HL-60 (cell line): Measurements from ENCODE around the gene TC2N.

Source experiments
- DNase-seq, 2 experiments: peaks; one replicate each; pipeline ENCODE4 v3.0.0-alpha.2; 2010 to 2020; ENCODE audit warnings: low read depth in 1 of 2, low spot score in 1 of 2
- H3K27ac ChIP-seq: fragments of 250-450 bp; sonication (Bioruptor Pico); replicated peaks from 2 replicates; pipeline ENCODE4 v1.5.1; 2020; ENCODE audit warnings: mild to moderate bottlenecking, moderate library complexity
- H3K27me3 ChIP-seq: fragments of 250-450 bp; sonication (Bioruptor Pico); 2 replicates; pipeline ENCODE4 v1.5.1; 2021; ENCODE audit warnings: mild to moderate bottlenecking, moderate library complexity; ENCODE audit not compliant: insufficient read depth, poor library complexity, severe bottlenecking
- H3K4me3 ChIP-seq: replicated peaks from 2 replicates; pipeline ENCODE4 v1.5.1; 2011; ENCODE audit warnings: mild to moderate bottlenecking, control low read depth, low read length; ENCODE audit not compliant: insufficient read depth
- GABPA ChIP-seq: IDR thresholded peaks from 2 replicates; pipeline ENCODE4 v1.6.1; 2012; ENCODE audit warnings: low read depth
- POLR2AphosphoS5 ChIP-seq: IDR thresholded peaks from 2 replicates; pipeline ENCODE4 v1.6.1; 2012; ENCODE audit warnings: low read depth
- SPI1 ChIP-seq: IDR thresholded peaks from 2 replicates; pipeline ENCODE4 v1.6.1; 2012; ENCODE audit warnings: low read depth, mild to moderate bottlenecking, borderline replicate concordance
- TF ChIP-seq, protein P1 (sequence below): IDR thresholded peaks from one replicate; pipeline ENCODE4 v1.5.1; 2011; ENCODE audit warnings: low read length, control low read depth, inconsistent platforms; ENCODE audit not compliant: insufficient read depth
- TF ChIP-seq, protein P2 (sequence below): IDR thresholded peaks from 2 replicates; pipeline ENCODE4 v1.6.1; 2012; ENCODE audit warnings: low read depth; ENCODE audit not compliant: insufficient replicate concordance

TC2N gene

DNA sequence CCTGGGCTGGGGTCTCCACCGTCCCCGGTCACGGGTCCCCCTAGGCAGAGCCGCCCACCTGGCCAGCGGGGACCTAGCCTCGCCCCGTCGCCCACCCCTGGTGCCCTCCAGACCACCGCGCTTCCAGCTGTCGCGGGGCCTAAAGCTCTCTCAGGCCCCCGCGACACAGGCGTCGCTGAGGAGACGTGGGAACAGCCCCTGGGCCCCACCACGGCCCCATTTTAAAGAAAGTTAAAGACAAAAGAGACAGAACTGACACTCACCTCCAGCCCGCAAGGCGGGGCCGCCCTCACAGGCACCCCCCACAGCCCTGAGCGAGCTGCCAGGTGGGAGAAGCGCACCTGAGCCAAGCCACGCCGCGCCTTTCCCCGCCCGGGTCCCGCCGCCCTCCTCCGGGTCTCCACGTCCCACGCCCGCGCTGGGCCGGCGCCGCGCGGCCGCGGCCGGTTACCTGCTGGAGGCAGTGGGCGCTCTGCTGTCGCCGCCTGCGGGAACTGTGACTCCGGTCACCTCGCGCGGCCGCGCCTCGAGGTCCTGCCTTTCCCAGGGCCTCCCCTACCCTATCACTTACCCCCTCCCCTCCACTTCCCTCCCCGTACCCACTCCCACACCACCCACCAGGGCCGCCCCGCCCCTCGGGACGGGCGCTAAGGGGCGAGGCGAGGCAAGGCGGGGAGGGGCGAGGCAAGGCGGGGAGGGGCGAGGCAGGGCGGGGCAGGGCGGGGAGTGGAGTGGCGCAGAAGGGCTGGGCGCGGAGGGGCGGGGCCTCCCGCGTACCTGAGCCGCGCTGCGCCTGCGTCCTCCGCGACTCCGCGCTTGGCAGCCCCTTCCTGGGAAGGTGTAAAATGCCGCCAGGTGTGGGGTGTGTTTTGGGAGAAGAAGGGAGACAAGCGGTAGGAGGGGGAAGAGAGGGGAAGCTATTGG, 31.2 kb downstream of the TC2N start:
- Histone ChIP-seq H3K4me3 (peak overlapping the region; percentile 28), H3K27ac (no peak overlapping the region), H3K27me3 (peaks cover 47% of the 10 kb centered on the region)
- TF ChIP-seq, protein P1, sequence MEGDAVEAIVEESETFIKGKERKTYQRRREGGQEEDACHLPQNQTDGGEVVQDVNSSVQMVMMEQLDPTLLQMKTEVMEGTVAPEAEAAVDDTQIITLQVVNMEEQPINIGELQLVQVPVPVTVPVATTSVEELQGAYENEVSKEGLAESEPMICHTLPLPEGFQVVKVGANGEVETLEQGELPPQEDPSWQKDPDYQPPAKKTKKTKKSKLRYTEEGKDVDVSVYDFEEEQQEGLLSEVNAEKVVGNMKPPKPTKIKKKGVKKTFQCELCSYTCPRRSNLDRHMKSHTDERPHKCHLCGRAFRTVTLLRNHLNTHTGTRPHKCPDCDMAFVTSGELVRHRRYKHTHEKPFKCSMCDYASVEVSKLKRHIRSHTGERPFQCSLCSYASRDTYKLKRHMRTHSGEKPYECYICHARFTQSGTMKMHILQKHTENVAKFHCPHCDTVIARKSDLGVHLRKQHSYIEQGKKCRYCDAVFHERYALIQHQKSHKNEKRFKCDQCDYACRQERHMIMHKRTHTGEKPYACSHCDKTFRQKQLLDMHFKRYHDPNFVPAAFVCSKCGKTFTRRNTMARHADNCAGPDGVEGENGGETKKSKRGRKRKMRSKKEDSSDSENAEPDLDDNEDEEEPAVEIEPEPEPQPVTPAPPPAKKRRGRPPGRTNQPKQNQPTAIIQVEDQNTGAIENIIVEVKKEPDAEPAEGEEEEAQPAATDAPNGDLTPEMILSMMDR, result no peak
- TF ChIP-seq GABPA, result no peak
- TF ChIP-seq SPI1, result no peak
- TF ChIP-seq, protein P2, sequence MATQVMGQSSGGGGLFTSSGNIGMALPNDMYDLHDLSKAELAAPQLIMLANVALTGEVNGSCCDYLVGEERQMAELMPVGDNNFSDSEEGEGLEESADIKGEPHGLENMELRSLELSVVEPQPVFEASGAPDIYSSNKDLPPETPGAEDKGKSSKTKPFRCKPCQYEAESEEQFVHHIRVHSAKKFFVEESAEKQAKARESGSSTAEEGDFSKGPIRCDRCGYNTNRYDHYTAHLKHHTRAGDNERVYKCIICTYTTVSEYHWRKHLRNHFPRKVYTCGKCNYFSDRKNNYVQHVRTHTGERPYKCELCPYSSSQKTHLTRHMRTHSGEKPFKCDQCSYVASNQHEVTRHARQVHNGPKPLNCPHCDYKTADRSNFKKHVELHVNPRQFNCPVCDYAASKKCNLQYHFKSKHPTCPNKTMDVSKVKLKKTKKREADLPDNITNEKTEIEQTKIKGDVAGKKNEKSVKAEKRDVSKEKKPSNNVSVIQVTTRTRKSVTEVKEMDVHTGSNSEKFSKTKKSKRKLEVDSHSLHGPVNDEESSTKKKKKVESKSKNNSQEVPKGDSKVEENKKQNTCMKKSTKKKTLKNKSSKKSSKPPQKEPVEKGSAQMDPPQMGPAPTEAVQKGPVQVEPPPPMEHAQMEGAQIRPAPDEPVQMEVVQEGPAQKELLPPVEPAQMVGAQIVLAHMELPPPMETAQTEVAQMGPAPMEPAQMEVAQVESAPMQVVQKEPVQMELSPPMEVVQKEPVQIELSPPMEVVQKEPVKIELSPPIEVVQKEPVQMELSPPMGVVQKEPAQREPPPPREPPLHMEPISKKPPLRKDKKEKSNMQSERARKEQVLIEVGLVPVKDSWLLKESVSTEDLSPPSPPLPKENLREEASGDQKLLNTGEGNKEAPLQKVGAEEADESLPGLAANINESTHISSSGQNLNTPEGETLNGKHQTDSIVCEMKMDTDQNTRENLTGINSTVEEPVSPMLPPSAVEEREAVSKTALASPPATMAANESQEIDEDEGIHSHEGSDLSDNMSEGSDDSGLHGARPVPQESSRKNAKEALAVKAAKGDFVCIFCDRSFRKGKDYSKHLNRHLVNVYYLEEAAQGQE, result no peak
- no peak for TF ChIP-seq POLR2AphosphoS5
- DNase-seq, result no peak

DNA sequence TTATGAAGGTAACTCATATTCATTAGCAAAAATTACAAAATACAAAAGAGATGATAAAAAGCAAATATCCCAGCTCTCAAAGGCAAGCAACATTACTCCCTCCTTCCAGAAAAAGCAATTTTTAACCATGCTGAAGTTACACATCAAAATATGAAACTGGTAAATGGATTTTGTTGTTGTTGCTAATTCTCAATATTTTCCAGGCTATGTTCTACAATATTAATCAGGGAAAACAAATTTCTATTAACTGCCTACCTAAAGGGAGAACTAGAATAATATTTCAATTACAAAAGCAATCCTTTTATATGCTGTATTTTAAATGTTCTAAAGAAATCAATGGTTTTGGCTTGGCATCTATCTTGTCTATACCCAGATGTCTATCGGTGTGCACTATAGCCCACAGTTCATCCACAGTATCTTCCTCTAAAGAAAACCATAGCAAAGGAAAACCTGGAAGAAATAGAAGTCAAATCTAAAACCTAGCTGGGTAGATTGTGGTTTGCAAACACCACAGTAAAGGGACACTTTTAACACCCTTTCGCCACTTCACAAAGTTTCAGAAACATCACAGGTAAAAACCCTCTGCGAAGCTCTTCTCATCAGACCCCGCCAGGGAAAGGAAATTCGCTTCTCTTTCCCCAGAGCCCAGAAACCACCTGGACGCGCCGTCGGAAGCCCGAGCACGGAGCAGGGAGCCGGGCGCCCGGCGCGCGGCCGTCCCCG, 32.0 kb downstream of the TC2N start:
- no peak for DNase-seq
- H3K4me3 ChIP-seq, result no peak overlapping the region
- peaks cover 47% of the 10 kb centered on the region for H3K27me3 ChIP-seq
- no peak overlapping the region for H3K27ac ChIP-seq
- TF ChIP-seq, protein P1, result no peak

DNA sequence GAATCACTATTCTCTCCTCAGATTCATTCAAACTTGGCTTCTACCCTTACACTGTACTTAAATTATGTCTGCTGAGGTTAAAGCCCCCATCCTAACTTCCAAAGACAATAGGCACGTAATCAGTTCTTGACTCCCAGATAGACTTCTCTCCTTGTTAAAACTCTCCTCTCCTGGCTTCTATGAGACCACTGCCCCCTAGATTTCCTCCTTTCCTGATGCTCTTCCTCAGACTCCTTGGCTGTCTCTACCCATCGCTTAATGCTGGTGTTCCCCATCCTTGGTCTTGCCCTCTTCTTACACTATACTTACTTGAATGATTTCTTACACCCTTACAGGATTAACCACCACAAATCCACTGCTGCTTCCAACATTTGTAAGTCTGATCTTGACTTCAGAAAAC, 32.8 kb downstream of the TC2N start:
- DNase-seq, result no peak
- Histone ChIP-seq H3K4me3 (no peak overlapping the region), H3K27ac (no peak overlapping the region), H3K27me3 (peaks cover 49% of the 10 kb centered on the region)
- TF ChIP-seq POLR2AphosphoS5 (no peak), SPI1 (no peak), GABPA (no peak)
- TF ChIP-seq, protein P2, result no peak
- TF ChIP-seq, protein P1, result no peak
